Stimulated activated CD4-positive, alpha-beta T cell treated with anti-CD3 and anti-CD28 coated beads, Interleukin-1b, Interleukin-23, amount 100 ng/mL, for 1 hour (primary cell): ENCODE measurements around the gene VPS4A.
"Not testable (repeated sequence)": the region's sequence is repeated elsewhere in the genome, so short reads cannot be mapped to it uniquely, and the experiment has no call there.

Source experiments
- DNase-seq, 2 donors: peaks; one replicate each; pipeline ENCODE4 v3.0.0-alpha.2; 2020; ENCODE audit warnings: low read depth in 2 of 2

Gene VPS4A

DNA sequence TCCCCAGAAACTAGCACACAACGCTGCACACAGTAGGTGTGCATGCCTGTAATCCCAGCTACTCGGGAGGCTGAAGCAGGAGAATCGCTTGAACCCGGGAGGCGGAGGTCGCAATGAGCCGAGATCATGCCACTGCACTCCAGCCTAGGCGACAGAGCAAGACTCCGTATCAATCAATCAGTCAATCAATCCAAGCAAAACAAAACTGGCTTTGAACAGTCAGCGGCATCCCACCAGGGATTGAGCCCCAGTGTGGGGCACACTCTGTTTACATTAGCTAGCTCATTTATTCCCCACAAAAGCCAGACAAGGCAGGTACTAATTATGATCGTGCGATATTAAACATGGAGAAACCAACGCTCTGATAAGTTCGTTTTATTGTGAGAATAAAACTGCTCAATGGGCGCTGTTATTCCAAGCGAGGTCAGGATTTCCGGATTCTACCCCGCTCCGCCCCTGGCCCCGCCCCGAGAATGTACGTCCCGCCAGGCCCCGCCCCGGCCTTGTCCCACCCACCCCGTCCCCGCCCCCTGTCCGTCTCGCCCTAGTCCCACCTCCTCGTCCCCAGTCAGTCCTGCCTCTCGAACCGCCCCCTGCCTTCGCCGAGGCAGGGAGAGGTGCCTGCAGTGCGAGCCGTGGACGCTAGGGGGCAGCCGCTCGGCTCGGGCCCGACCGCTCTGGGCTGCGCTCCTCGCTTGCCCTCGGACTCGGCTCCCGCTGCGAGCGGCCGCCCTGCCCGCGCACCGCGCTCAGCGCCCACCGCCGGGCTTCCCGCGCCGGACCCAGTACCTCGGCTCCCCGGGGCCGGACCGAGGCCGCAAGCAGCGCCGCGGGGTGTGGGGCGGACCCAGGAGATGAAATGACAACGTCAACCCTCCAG, at the start of gene VPS4A:
VPS4A (plus strand) TSS at position 698 of the 880 bp plus-strand sequence; CDS start at position 860, 162 bp downstream.
- DNase-seq = peak; percentile 96

- DNase-seq = no peak
Observed at GRCh38 chr16:69266334-69267063, 44.7 kb upstream of the VPS4A start.

DNA sequence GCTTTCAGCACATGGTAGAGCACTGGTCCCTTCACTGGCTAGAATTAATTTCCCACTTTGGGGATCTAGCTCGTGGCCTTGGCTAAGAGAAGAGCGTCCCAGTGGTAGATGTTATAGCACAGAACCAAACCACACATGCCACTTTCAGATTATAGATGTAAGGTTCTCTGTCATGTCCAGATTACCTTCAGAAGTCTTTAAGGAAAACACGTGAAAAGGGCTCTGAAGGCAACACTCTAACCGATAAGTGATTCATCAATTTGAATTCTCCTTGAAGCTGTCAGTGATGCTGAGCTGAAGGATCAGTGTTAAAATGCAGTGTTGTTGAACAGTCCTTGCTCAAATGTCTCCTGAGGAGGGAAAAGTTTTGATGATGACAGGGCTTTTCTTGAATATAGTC, 43.5 kb upstream of the VPS4A start:
- DNase-seq = no peak

DNA sequence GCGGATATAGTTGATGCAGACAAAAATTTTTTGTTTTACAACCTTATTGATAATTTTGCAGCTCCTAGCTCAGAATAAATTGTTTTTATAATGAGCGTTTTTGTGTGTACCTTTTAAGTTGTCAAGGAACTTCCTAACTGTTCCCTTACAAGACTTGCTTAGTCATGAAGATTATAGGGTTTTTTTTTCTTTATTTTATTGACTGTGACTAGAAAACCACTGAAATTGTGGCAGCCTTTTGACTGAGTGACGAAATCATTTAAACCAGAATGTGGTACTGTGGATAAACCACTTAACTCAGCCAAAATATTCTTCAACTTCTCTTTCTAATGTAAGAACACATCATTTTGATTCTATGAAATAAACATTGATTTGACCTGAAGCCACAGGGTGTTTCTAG, 40.8 kb upstream of the VPS4A start:
- no peak for DNase-seq

DNA sequence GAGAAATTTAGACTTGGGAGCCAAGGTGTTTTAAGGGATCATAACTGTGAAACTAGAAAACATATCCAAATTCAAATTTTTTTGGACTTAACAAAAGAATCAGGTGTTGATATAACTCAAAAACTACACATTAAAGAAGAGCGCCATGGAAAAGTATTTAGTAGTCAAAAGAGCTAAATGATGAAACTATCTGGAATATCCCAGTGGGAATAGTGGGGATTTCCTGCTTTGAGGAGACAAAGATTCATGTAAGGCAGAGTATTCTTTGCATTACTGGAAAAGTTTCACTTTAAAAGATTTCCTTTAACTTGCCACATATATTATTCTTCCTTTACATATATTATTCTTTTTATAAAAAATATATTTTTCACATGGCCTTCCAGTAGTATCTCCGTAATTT, 40.3 kb upstream of the VPS4A start:
- DNase-seq = no peak

- DNase-seq = no peak
Observed at GRCh38 chr16:69273009-69273408, 38.1 kb upstream of the VPS4A start.

GRCh38 chr16:69274699-69275235, 36.4 kb upstream of the VPS4A start:
- DNase-seq = no peak

DNA sequence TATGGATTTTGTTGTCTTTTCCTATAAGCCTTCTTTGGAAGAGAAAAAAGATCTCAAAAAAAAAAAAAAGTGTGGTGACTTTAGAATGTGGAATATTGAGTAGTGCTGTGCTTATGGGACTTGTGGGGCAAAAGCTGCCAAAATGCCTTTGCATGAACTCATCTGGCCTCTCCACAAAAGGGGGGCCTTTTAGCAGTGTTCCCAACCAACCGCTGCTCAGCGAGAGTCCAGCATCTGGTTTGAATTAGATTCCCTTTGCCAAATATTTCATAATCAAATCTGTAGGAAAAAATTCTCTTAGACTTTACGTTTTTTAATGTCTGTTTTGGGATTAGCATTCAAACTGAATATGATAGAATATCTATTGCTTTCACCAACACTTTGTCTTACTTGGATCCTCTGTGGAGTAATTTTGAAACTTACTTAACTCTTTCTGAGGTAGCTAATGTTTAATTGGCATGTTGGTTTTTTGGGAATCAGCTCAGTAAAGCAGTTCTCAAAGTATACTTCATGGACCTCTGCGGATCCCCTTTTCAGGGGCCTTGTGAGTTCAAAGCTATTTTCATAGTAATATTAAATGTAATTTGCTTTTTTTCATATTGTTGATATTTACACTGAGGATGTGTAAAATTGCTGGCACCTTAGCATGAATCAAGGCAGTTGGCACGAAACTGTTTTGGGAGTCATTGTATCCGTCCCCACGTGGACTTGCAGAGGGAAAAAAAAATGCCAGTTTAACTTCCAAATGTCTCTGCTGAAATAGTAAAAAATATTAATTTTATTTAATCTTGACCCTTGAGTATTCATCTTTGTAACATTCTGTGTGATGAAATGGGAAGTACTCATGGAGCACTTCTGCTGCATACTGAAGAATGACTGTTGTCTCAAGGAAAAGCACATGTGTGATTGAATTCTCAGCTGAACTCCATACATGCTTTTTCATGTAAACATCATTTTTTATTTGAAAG, 34.7 kb upstream of the VPS4A start:
- no peak for DNase-seq

GRCh38 chr16:69277413-69277812, 33.7 kb upstream of the VPS4A start:
- DNase-seq = no peak

GRCh38 chr16:69283851-69284250, 27.3 kb upstream of the VPS4A start:
- no peak for DNase-seq

- DNase-seq = no peak
Observed at GRCh38 chr16:69285240-69285639, 25.9 kb upstream of the VPS4A start.

GRCh38 chr16:69286941-69287713, 24.0 kb upstream of the VPS4A start:
- DNase-seq = peak in 1 of 2 donors; percentile 27

- not testable (repeated sequence) for DNase-seq
Observed at GRCh38 chr16:69291657-69292056, 19.5 kb upstream of the VPS4A start.

- no peak for DNase-seq
Observed at GRCh38 chr16:69293401-69293800, 17.7 kb upstream of the VPS4A start.

- DNase-seq = no peak
Observed at GRCh38 chr16:69294051-69294450, 17.1 kb upstream of the VPS4A start.

- not testable (repeated sequence) for DNase-seq
Observed at GRCh38 chr16:69296771-69297170, 14.4 kb upstream of the VPS4A start.

- no peak for DNase-seq
Observed at GRCh38 chr16:69298261-69298660, 12.9 kb upstream of the VPS4A start.

GRCh38 chr16:69301187-69301586, 10.0 kb upstream of the VPS4A start:
- no peak for DNase-seq

DNA sequence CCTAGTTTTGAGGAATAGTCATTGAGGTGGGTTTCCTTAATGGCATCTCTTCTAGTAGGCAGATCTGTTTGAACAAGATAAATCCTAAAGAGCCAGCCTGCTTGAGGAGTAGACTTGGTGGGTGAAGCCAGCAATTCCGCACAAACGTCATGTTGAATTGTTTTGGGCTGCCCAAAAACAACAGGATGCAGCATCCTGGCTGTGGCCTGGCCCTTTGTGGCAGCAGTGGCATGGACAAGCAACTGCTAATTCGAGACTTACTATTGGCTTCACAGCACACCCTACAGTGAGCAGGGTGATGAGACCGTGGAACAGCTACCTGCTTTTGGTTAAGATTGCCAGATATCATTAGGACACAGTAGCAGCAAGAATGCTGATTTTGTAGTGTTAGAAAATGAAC, 9.3 kb upstream of the VPS4A start:
- DNase-seq = no peak

DNA sequence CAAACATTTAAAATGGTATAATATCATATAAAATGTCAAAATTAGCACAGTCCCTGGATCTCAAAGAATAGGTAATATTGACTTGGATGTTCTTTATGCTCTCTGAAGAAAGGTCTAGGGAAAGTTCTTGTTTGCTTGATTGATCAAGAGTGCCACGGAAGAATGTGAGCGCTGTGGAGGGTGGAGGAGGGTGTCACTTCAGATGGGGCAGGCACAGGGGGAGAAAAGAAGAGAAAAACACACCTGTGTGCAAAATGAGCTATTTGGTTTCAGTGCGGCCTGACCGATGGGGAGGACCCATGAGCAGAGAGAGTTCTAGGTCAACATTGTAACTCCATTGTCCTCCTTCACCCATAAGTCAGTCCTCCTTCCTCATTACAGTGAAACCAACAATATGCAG, 8.8 kb upstream of the VPS4A start:
- no peak for DNase-seq

- DNase-seq = no peak
Observed at GRCh38 chr16:69306031-69306430, 5.1 kb upstream of the VPS4A start.
